Measurements from ENCODE around the gene CLCA4.

GRCh38 chr1:86538775-86539174, 8.1 kb upstream of the CLCA4 start:
- TF ChIP-seq EGR1 (IDR thresholded peaks at IDR 0.05; ENCODE audit: low read depth in 2 of 2), result no peak
- no peak for TF ChIP-seq CTCF (IDR thresholded peaks at IDR 0.05; ENCODE audit: low read depth, low read length, missing input control)
- TF ChIP-seq REST (IDR thresholded peaks at IDR 0.05), result no peak
- no peak for TF ChIP-seq RXRA (IDR thresholded peaks at IDR 0.05)
- no peak for TF ChIP-seq HNF4G (IDR thresholded peaks at IDR 0.05)
- no peak for TF ChIP-seq ZBTB33 (IDR thresholded peaks at IDR 0.05)
- TF ChIP-seq YY1 (IDR thresholded peaks at IDR 0.05), result no peak
- TF ChIP-seq TAF1 (conservative IDR thresholded peaks at IDR 0.05), result no peak
- TF ChIP-seq RAD21 (IDR thresholded peaks at IDR 0.05), result no peak
- TF ChIP-seq GABPA (IDR thresholded peaks at IDR 0.05 in 1 of 2, conservative IDR thresholded peaks at IDR 0.05 in 1 of 2), result no peak
- TF ChIP-seq MAX (IDR thresholded peaks at IDR 0.05), result no peak
